ENCODE data around the gene CTDP1. TPM values are rescaled to one million over a fixed set of nuclear protein-coding genes. Genes with fewer than 3 reads are reported as not detected.

Gene CTDP1
- total RNA-seq, 4 donors from 2014 or later = 20.7 to 36.2 (median 25.8) TPM

GRCh38 chr18:79695856-79696850 lies 16.6 kb downstream of the CTDP1 start:
- Histone ChIP-seq H3K4me3 (no peak overlapping the region), H3K27me3 (no peaks in the 10 kb centered on the region), H3K4me1 (no peaks in the 10 kb centered on the region), H3K27ac (no peak overlapping the region), H3K36me3 (peaks cover 0 to 56% (median 0%) of the 10 kb centered on the region in 3 donors), H3K9me3 (no peaks in the 10 kb centered on the region)
- no peak for DNase-seq
- TF ChIP-seq CTCF (IDR thresholded peaks at IDR 0.05) (no peak), POLR2A (IDR thresholded peaks at IDR 0.05) (no peak)

GRCh38 chr18:79697178-79697577 lies 17.6 kb downstream of the CTDP1 start:
- Histone ChIP-seq H3K27me3 (no peaks in the 10 kb centered on the region), H3K4me1 (no peaks in the 10 kb centered on the region), H3K27ac (no peak overlapping the region), H3K36me3 (peaks cover 0 to 62% (median 0%) of the 10 kb centered on the region in 3 donors), H3K9me3 (no peaks in the 10 kb centered on the region), H3K4me3 (no peak overlapping the region)
- DNase-seq = no peak
- TF ChIP-seq POLR2A (IDR thresholded peaks at IDR 0.05) (no peak), CTCF (IDR thresholded peaks at IDR 0.05) (no peak)

DNA sequence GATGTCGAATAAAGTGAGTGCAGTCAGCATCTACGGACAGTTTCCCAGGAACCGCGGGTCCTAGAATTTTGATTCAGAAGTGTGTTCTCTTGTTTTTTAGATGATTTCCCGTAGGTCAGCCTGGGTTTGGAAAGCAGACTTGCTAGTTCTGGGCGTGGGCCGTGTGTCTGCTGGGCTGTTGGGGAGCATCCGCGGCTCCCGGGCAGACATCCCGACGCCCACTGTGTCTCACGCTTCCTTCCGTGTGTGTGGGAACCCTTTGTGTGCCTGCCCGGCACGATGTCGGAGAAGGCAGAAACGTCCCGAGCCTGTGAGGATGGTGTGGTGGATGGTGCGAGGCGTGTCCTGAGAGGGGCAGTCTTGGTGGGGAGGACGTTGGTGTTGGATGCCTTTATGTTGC lies 18.4 kb downstream of the CTDP1 start:
- Histone ChIP-seq H3K9me3 (no peaks in the 10 kb centered on the region), H3K27me3 (no peaks in the 10 kb centered on the region), H3K4me1 (no peaks in the 10 kb centered on the region), H3K4me3 (no peak overlapping the region), H3K27ac (no peak overlapping the region), H3K36me3 (peaks cover 0 to 62% (median 0%) of the 10 kb centered on the region in 3 donors)
- TF ChIP-seq CTCF (IDR thresholded peaks at IDR 0.05) (no peak), POLR2A (IDR thresholded peaks at IDR 0.05) (no peak)
- no peak for DNase-seq

DNA sequence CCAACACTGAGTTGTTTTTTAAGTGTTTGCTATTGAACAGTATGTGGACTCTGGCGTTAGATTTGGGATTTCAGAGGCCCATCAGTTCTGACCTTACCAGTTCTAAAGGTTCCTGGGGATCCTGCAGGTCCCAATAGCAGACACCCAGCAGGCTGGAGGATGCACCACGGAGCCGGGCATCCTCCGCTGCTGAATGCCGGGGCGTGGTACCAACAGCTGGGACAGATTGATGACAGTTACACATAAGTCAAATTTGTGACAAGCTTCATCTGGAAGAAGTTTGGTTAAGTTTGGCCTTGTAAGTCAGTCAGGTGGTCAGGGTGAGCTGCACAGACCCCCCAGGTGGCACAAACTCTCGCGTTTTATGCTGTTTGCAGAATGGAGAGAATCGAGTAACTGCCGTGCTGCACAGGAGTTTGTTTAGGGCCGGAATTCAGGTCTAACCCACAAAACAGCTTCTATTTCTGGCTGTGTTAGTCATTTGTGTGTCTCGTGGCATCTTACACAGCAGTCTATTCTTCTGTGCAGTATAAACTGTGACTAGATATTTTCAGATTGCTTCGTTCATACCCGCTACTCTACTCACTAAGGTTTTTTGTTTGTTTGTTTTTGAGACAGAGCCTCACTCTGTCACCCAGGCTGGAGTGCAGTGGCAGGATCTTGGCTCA lies 19.2 kb downstream of the CTDP1 start:
- DNase-seq = no peak
- Histone ChIP-seq H3K27me3 (no peaks in the 10 kb centered on the region), H3K27ac (no peak overlapping the region), H3K9me3 (no peaks in the 10 kb centered on the region), H3K4me1 (no peaks in the 10 kb centered on the region), H3K4me3 (no peak overlapping the region), H3K36me3 (peaks cover 0 to 68% (median 0%) of the 10 kb centered on the region in 3 donors)
- TF ChIP-seq POLR2A (IDR thresholded peaks at IDR 0.05) (no peak), CTCF (IDR thresholded peaks at IDR 0.05) (no peak)

DNA sequence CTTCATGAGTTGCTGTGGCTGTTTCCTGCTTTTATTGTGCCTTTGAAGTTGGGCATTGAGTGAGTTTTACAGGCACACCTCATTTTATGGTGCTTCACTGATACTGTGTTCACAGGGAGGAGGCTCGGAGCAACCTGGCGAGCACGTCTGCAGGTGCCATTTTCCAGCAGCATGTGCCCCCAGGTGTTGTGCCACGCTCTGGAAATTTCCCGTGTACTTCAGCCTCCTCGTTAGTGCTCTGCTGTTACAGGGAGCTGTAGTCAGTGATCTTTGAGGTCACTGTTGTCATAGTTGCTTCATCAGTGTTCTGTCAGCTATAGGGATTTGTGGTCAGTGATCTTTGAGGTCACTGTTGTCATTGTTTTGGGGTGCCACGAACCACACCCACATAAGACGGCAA lies 20.1 kb downstream of the CTDP1 start:
- TF ChIP-seq CTCF (IDR thresholded peaks at IDR 0.05) (no peak), POLR2A (IDR thresholded peaks at IDR 0.05) (no peak)
- no peak overlapping the region for H3K4me3 ChIP-seq
- no peaks in the 10 kb centered on the region for H3K9me3 ChIP-seq
- H3K27ac ChIP-seq = no peak overlapping the region
- peaks cover 0 to 76% (median 0%) of the 10 kb centered on the region in 3 donors for H3K36me3 ChIP-seq
- no peaks in the 10 kb centered on the region for H3K27me3 ChIP-seq
- DNase-seq = no peak
- H3K4me1 ChIP-seq = no peaks in the 10 kb centered on the region
